A549 (cell line): Measurements from ENCODE around the gene C17orf107.

Source experiments
- BHLHE40 ChIP-seq: IDR thresholded peaks from 2 replicates; pipeline ENCODE4 v1.6.1; 2012; ENCODE audit warnings: low read depth, low read length, inconsistent platforms
- CEBPB ChIP-seq, 2 experiments: fragments of >200 bp in 1 of 2; sonication (Bioruptor Twin) in 1 of 2; formaldehyde crosslinking in 1 of 2; IDR thresholded peaks; 2 replicates each; pipeline ENCODE4 v1.6.1; 2012 to 2016
- CTCF ChIP-seq: fragments of >200 bp; sonication (Bioruptor Twin); formaldehyde crosslinking; IDR thresholded peaks from 3 replicates; pipeline ENCODE4 v1.5.1; 2016
- ELK1 ChIP-seq: fragments of 150-350 bp; IDR thresholded peaks from 2 replicates; pipeline ENCODE4 v1.6.1; 2014; ENCODE audit warnings: low read depth, mild to moderate bottlenecking, low read length
- EP300 ChIP-seq, 2 experiments: fragments of >200 bp; sonication (Bioruptor Twin); formaldehyde crosslinking; IDR thresholded peaks; 2 replicates in 1 of 2; 3 replicates in 1 of 2; pipeline ENCODE4 v1.6.1; 2016 to 2017
- JUNB ChIP-seq: fragments of >200 bp; sonication (Bioruptor Twin); formaldehyde crosslinking; IDR thresholded peaks from 2 replicates; pipeline ENCODE4 v1.6.1; 2016
- MAX ChIP-seq: IDR thresholded peaks from 2 replicates; pipeline ENCODE4 v1.6.1; 2012
- MAZ ChIP-seq: fragments of 150-350 bp; IDR thresholded peaks from 2 replicates; pipeline ENCODE4 v1.6.1; 2014; ENCODE audit warnings: antibody characterized with exemption, low read depth, low read length, borderline replicate concordance
- PBX3 ChIP-seq: IDR thresholded peaks from 2 replicates; pipeline ENCODE4 v1.6.1; 2012
- POLR2A ChIP-seq: IDR thresholded peaks from 2 replicates; pipeline ENCODE4 v1.6.1; 2012; ENCODE audit warnings: mild to moderate bottlenecking, low read length
- RAD21 ChIP-seq, 2 experiments: fragments of >200 bp in 1 of 2; sonication (Bioruptor Twin) in 1 of 2; formaldehyde crosslinking in 1 of 2; IDR thresholded peaks in 1 of 2; conservative IDR thresholded peaks in 1 of 2; 2 replicates in 1 of 2; 3 replicates in 1 of 2; pipeline ENCODE4 v1.6.1; 2012 to 2018; ENCODE audit warnings: inconsistent platforms in 1 of 2
- RCOR1 ChIP-seq: fragments of 150-350 bp; IDR thresholded peaks from 2 replicates; pipeline ENCODE4 v1.6.1; 2014; ENCODE audit warnings: antibody characterized with exemption, low read length, low read depth
- REST ChIP-seq: fragments of 200-600 bp; sonication (generic); IDR thresholded peaks from 2 replicates; pipeline ENCODE4 v1.6.1; 2016; ENCODE audit warnings: antibody characterized with exemption, mild to moderate bottlenecking, moderate library complexity

GRCh38 chr17:4938069-4938491 is 38.7 kb downstream of the C17orf107 start:
- TF ChIP-seq RAD21 (conservative IDR thresholded peaks at IDR 0.05 in 1 of 2, IDR thresholded peaks at IDR 0.05 in 1 of 2) (no peak), CTCF (no peak), PBX3 (no peak), EP300 (IDR thresholded peaks at IDR 0.05) (no peak), JUNB (no peak), MAX (no peak), ELK1 (no peak), CEBPB (IDR thresholded peaks at IDR 0.05) (no peak), REST (no peak), POLR2A (no peak), RCOR1 (no peak), MAZ (no peak), BHLHE40 (no peak)
